Fibroblast of upper back skin (primary cell): Measurements from ENCODE around the gene KLF5.
"Not testable (repeated sequence)": the region's sequence is repeated elsewhere in the genome, so short reads cannot be mapped to it uniquely, and the experiment has no call there.

Experiments
- DNase-seq: peaks from one replicate; pipeline ENCODE4 v3.0.0-alpha.2; 2013

KLF5 gene

DNA sequence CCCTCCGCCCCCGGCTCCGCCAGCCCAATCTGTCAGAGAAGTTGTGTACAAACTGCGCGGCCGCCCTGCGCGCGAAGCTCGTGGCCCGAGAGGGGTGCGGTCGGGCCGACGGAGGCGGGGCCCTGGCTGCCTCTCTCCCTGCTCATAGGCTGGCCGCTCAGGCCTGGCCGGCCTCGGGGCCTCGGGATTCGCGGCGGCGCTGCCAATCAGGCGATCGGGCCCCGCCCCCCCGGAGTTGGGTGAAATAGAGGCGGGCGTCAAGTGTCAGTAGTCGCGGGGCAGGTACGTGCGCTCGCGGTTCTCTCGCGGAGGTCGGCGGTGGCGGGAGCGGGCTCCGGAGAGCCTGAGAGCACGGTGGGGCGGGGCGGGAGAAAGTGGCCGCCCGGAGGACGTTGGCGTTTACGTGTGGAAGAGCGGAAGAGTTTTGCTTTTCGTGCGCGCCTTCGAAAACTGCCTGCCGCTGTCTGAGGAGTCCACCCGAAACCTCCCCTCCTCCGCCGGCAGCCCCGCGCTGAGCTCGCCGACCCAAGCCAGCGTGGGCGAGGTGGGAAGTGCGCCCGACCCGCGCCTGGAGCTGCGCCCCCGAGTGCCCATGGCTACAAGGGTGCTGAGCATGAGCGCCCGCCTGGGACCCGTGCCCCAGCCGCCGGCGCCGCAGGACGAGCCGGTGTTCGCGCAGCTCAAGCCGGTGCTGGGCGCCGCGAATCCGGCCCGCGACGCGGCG lies at the start of gene KLF5:
Gene KLF5, plus strand, starts transcription at position 270 of the 724 bp plus-strand sequence. Its CDS starts 323 bp downstream, at position 593.
- peak; percentile 93 for DNase-seq

DNA sequence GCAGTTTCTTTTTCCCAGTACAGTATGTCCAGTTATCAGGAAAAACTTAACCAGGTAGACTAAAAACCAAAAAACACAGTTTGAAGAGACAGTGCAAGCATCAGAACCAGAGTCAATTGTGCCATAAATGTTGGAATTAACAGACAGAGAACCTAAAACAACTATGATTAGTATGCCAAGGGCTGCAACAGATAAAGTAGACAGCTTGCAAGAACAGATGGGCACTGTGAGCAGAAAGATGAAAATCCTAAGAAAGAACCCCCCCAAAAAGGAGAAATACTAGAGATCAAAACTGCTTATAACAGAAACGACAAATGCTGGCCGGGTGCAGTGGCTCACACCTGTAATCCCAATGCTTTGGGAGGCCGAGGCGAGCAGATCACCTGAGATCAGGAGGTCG lies 47.1 kb upstream of the KLF5 start:
- no peak for DNase-seq

DNA sequence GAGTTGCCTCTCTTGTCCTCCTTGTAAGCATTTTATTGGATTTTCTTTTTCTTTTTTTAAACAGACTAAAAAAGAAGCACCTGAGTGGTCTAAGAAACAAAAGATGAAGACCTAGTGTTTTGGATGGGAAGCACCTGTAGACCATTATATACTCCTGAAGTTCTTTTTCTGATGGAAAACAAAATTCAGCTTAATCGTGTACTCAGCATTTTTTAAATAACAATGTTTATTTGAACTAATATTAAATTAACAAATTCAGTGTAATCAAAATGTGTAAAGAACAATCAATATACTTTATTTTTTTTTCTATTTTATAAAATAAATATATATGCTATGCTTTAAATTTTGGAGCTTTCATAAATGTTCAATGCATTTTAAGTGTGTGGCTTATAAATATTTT lies 43.0 kb upstream of the KLF5 start:
- no peak for DNase-seq

DNA sequence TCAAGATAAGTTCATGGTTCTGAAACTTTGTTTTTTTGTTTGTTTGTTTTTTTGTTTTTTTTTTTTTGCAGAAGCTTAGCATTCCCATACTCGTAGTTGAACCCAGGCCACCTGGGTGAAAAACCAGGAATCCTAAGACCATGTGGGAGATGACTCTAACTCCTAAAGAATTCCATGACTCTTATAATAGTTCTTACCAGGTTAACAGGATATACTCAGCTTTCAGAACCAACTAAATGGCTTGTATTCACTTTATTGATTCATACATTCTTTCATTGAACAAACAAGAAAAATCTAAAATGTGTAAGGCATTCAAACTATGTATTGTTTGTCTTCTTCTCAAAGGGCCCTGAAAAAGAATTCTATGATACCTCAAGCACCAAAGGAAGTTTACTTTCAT lies 40.5 kb upstream of the KLF5 start:
- DNase-seq = peak; percentile 45

DNA sequence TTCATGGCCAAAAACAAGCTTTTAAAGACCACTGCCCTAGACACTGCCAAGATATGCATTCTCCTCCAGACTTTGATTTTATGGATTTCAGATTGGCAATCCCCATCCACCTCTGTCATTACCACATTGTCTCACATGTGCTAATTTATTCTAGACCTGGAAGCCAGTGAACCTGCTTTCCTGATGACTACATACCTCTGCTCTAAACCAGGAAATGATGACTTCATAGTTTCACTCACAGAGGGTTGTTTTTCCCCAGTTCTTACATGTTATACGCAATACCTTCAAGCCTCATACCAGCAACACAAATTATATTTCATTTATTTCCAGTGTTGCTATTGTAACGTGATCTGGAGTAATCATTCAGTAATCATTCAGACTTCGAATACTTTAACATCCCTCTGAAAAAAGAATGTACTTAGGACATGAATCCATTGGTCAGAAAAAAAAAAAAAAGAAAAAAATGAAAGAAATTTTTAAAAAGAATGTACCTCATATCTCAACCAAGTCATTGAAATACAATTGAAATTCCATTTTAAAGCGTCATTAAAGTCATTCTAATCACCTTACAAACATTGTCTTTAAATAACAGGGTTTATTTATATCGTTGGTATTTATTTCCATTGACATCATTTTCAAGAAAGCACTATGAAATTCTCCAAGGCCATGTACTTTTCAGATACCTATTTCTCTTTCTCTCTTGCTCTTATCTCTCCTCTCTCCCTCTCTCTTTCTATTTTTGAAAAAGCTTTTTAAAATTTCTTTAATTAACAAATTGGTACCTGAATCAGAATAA lies 33.4 kb upstream of the KLF5 start:
- DNase-seq = peak; percentile 4

DNA sequence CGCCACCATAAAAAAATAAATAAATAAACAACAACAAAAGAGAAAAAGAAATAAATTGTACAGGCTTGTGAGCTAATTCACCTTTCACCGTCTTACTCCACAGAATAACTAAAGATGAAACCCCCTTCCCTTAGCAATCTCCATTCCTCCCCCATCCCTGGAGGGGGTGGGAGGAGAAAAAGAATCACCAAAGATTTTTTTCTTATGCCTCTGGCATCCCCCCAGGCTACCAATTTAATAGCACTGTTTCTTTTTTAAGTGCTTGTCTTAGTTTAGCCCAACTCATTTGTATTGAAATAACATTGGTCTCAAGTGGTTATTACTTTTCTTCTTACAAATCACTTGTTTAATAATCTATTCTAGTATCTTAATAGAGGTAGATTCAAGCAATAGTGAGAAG lies 23.9 kb upstream of the KLF5 start:
- DNase-seq = no peak

DNA sequence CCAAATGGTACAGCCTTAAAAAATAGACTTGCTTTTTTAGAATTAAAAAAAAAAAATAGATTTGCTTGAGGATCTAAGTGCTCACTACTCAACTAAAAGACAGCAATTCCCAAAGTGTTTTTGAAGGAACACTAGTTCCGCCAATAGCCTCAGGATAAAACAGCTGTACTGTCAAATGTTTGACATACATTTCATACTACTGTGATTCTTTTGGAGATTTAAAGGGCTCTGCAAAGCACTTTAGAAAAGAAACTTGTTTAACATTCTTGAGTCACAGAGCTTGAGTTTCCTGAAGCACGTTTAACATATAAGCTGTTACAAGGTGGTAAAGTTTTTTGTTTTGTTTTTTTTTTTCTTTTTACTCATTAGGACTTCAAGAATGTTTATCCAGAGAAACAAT lies 23.1 kb upstream of the KLF5 start:
- DNase-seq = no peak

DNA sequence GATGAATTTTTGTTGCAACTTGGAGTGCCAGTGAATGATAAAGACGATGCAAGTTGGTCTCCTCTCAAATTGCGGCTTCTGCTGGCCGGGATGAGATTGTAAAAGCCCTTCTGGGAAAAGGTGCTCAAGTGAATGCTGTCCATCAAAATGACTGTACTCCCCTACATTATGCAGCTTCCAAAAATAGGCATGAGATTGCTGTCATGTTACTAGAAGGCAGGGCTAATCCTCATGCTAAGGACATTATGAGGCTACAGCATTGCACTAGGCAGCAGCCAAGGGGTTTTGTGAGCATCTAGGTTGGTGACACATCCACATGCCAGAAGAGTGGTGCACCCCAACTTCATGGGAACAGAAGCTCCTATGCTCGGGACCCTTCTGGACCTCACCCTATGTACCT lies 22.2 kb upstream of the KLF5 start:
- DNase-seq = no peak

DNA sequence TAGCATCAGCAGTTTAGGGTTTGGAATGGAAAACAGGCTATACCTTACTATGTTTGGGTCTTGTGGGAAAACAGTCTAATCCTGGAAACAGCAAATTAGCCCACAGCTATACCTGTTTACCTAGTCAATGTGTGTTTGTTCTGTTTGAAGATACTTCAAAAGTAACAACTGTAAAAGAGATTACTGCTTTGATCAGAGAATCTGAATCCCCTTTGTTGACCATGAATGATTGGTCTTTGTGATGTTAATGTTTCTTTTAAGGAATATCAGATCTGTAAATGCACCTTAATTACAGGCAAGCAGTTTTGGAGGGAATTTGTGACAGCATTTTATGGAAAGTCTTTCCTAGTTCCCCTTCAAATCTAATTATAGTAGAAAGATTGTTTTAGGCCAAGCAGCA lies 20.7 kb upstream of the KLF5 start:
- no peak for DNase-seq

DNA sequence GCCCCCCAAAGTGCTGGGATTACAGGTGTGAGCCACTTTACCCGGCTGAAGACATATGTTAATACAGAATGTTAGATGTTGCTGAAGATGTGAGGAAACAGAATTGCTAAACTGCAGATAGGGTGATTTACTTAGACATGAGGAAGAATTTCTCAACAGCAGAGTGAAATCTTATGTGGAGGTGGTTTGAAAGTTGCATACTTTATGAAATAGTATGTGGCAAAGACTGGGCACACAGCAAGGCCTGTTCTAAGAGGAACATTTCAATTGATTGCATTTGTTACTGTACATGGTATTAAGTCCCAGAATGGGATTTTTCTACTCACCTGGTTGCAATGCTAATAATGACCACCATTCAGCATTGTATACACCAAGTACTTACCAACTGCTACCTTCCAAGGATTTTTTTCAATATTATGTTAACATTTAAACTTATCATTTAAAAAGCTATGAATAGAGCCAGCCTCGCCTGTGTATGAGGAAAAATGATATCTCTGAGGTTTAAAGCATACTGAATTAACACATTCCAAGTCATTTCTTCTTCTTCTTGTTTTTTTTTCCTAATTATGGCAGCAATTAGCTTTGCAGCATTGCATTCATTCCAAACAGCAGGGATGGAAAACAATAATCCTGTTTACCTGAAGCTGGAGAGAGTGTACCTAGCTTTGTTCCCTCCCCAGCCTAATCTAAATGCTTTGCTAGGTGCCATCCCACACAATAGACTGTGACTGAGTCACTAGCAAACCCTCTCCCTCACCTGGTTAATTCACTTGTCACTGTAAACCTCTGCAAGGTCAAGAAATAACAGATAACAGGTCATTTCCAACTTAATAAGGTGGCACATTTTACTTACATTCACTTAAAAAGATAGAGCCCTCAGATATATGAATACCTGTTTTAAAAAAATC lies 19.4 kb upstream of the KLF5 start:
- DNase-seq = no peak

DNA sequence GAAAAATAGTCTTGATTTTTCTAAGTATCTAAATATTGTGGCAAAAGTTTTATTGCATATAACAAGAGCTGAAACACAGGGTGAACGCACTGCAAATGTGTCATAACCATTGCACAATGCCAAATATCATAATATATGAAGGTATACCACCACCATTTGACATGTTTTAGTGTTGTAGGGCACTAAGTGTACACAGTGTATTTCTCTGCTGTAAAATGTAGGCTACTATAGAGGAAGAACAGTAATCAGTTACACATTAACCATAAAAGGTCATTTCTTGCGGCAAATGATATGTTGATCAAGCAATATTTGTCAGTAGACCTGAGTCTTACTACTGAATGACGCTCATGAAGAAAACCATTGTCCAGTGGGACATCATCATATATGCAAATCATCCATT lies 18.3 kb upstream of the KLF5 start:
- no peak for DNase-seq

DNA sequence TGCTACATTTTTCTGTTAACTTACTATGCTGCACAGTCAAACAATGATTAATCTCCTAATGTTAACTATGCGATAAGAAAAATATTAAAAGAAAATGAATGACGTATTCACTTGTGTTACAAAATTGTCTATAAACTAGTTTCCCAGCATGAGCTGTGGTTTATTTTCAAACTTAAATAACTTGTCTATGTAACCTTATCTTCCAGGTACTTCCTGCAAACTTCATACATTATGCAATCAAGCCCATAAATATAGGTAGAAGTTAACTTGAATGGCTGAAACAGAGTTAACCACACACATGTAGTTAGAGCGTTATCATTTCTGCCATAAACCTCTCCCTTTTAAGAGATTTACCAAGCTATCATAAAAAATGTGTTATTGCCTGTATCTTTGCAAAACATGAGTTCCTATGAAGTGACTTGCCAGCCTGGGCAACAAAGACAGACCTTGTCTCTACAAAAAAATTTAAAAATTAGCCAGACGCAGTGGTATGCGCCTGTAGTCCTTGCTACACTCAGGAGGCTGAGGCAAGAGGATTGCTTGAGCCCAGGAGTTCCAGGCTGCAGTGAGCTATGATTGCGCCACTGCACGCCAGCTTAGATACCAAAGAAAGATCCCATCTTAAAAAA lies 17.7 kb upstream of the KLF5 start:
- DNase-seq = no peak

DNA sequence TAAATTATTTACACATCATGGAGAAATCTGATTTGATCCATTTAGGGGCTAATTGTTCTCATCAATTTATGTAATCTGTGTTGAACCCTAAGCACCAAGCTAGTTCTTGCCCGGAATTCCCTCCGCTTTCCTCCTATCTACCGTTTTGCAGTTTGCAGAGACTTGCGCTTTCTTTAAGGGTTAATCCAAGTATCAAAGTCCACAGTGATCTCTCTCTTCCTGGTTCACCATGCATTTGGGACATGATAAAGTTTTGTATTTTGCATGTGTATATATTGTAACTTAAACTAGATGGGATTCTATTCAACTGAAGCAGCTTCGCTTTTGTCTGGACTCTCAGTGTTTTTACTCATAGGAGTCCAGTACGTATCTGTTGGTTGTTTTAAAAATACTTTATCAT lies 13.8 kb upstream of the KLF5 start:
- no peak for DNase-seq

DNA sequence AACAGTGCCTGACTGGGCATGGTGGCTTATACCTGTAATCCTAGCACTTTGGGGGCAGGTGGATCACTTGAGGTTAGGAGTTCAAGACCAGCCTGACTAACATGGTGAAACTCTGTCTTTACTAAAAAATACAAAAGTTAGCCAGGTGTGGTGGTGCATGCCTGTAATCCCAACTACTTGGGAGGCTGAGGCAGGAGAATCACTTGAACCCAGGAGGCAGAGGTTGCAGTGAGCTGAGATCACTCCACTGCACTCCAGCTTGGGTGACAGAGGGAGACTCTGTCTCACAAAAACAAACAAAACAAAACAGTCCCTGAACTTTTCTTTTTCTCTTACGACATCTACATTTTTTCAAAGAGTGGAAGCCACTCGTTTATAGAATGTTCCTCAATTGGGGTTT lies 10.2 kb upstream of the KLF5 start:
- not testable (repeated sequence) for DNase-seq

DNA sequence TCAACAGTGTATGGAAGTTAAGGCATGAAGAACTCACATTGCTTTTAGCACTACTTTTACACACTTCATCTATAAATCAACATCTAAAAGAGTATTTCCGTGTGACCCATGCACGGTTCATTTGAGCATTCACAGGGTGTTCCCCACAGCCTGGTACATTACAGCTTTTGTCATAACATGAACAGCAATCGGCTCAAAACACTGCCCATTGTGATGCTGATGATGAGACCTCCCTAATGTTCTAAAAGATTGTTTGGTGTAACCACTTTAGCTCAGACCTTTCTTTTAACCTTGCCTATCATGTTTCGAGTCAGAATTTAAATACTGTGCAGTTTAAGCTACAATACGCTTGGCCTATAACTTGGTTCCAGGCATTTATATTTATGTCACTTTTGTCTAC lies 4.1 kb upstream of the KLF5 start:
- DNase-seq = no peak

DNA sequence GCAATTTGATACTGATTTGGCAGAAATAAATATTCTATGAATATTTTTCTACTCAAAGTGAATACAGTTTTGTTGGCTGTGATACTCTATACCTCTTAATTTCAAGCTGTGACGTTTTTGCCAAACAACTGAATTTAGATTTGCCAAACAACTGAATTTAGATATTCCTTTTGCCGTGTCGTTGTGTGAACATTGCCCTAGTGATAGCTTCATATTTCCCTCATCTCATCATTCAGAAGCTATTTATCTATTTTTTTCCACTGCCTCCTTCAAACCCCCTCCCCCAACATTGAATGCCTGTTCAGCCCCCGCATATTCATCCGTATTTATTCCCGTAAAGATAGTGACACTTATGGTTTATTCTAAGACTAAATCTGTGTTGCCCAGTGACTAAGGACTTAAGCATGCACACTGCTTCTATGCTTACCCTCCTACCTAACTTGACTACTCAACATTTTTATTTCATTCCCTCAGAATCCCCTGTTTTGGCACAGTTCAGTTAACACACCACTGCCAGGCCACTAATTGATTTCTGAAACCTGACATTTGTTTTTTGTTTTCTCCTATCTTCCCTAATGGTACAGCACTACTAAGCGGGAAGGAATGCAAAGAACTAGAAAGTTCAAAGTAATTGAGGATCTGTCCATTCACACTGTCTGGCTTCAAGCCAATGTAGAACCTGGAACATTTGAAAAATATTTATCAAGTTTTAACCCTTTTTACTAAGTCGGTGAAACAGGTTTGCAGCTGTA lies 2.8 kb upstream of the KLF5 start:
- peak; percentile 85 for DNase-seq

DNA sequence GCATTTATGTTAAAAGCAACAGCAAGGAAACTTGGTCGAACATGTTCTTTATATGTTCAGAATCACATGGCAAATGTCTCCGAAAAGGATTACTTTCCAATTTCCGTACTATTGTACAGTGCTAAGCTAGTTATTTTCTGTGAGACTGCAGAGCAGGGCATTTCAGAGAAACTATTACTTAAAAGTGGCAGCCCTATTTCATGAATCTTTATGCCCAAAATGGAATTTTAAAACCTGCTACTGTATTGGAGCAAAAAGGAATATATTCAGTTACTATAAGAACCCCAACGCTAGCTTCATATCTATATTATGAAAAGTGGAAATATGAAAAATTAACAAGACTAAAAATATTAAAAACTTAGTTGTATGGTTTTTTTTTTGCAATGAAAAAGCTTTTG lies 2.2 kb upstream of the KLF5 start:
- no peak for DNase-seq

DNA sequence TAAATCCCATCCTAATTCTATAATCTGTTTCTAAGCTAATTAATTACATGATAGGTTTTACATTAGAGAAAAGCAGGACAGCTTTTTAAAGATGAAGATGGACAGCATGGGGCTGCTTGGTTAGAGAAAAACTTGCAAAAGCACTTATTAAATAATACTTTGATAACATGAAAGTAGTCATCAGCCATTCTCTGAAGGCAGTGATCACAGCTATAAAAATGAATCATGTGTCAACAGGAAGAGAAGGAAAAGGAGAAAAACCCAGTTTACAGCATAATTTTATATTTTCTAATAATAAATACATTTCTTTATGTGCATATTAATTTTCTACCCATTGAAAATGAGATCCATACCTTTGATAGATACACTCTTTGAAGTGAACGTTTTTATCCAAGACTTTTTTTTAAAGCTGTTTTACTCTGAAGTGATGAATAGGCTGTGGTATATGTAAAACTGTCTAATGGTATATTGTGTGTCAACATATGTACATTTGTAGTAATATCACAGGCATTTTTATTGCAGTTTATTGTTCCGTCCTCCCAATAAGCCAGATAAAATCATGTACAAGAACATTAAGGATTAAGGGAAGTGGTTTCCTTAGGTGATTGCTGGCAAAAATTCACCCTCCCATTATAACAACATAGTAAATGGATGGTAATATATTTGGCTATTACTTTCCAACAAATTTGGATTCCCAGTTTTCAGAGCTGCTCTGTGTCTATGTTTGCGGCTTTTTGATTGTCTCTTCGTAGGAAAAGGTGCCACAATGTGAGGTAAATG lies 1.3 kb upstream of the KLF5 start:
- DNase-seq = no peak

DNA sequence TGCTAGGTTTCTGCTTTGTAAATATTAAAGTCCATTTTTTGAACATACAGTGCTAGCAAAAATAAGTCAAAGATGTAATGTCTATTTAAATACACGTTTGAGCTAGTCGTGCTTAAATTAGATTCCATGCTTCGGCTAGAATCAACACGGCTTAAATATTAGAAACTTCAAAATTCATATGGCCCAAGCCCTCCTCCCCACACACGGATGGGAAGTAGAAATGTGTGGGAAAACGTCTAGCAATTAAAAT lies 816 bp upstream of the KLF5 start:
- DNase-seq = no peak

DNA sequence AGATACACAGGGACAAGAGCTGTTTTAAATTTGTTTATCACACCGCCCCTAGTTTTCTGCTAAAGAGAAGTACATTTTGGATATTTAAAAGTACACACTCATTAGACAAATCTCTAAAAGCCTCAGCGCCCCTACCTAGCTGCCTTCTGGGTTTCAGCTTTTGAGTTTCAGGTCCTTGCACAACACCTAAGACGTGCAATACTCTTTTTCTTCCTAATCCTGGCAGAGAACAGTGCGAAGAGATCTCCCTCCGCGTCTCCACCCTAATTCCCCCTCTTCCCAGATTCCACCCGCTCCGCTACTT lies 421 bp upstream of the KLF5 start:
- DNase-seq = no peak

DNA sequence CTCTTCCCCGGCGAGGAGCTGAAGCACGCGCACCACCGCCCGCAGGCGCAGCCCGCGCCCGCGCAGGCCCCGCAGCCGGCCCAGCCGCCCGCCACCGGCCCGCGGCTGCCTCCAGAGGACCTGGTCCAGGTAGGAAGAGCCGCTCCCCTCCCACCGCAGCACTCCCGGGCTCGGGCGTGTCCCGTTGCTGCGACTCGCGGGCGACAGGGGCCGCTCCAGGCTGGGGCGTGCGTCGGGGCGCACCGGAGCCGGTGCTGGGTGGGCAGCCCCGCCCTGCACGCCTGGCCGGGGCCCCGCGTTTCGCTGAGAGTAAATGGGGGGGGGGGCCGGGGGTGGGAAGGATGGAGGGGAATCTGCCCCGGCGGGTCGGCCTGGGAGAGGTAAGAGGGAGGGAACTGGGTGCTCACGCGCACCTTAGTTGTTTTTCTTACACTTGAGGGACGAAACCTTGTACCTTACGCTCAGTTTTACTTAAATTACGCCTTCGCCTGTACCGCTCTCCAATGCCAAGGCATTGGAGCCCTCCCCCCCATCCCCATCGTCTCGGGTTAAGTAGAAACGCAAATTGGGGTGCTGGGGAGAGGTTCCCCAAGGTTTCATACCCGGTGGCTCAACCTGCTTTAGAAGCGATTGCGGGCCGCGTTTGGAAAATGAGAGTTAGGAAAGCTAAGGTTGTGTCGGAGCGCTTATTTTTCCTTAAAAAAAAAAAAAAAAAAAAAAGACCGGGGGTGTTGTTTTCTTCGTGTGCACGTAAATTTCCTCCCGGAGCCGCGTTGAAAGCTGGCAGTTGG lies 850 bp downstream of the KLF5 start:
- no peak for DNase-seq
